RWPE1 (cell line): ENCODE results near the gene ANKRD55.

Experiments
- CTCF ChIA-PET: fragments of 350-600 bp; sonication (Branson Sonifier 250); formaldehyde crosslinking; extraction: SDS; loops from one replicate; lab custom pipeline; 2021; lab: Yijun Ruan, JAX
- POLR2A ChIA-PET: fragments of 400-600 bp; formaldehyde crosslinking; extraction: SDS; loops from one replicate; lab custom pipeline; 2020; ENCODE audit warnings: antibody characterized with exemption; ENCODE audit not compliant: low non-redundant PET; lab: Yijun Ruan, JAX
- DNase-seq: peaks from one replicate; pipeline ENCODE4 v3.0.0; 2012; ENCODE audit warnings: low spot score
- H3K27ac ChIP-seq: fragments of 450-650 bp; 2 replicates; pipeline ENCODE4 v1.5.1; 2017
- CTCF ChIP-seq: fragments of 450-650 bp; conservative IDR thresholded peaks from 2 replicates; pipeline ENCODE4 v1.5.1; 2017; ENCODE audit warnings: low read depth, mild to moderate bottlenecking

Gene ANKRD55

GRCh38 chr5:56054666-56055065 is 178.5 kb downstream of the ANKRD55 start:
- ChIA-PET POLR2A (no interaction called here), CTCF (no interaction called here)
- DNase-seq, result no peak
- TF ChIP-seq CTCF, result no peak
- no peak overlapping the region for H3K27ac ChIP-seq

- no peak overlapping the region for H3K27ac ChIP-seq
- CTCF ChIA-PET, result no interaction called here
- no peak for DNase-seq
- POLR2A ChIA-PET, result no interaction called here
- TF ChIP-seq CTCF, result no peak
These were observed 179.8 kb downstream of the ANKRD55 start for GRCh38 chr5:56053363-56053762.

GRCh38 chr5:56052735-56053134 is 180.4 kb downstream of the ANKRD55 start:
- POLR2A ChIA-PET, result no interaction called here
- TF ChIP-seq CTCF, result no peak
- no peak overlapping the region for H3K27ac ChIP-seq
- CTCF ChIA-PET, result no interaction called here
- DNase-seq, result no peak

- POLR2A ChIA-PET, result no interaction called here
- TF ChIP-seq CTCF, result no peak
- no peak overlapping the region for H3K27ac ChIP-seq
- DNase-seq, result no peak
- CTCF ChIA-PET, result interaction anchor here (0.7 kb wide), 1 partner anchor 1518 kb away, joined by 4 read pairs; no protein-coding TSS in a partner anchor
These were observed 182.4 kb downstream of the ANKRD55 start for GRCh38 chr5:56050551-56051255.
